NB4 (cell line): ENCODE data around the gene BAZ2B.

Experiments
- DNase-seq: peaks from one replicate; pipeline ENCODE4 v3.0.0; 2010; ENCODE audit warnings: low read depth
- H3K4me3 ChIP-seq: one replicate; pipeline ENCODE4 v1.5.1; 2011; ENCODE audit warnings: mild to moderate bottlenecking, low read depth, low read length, moderate library complexity
- MYC ChIP-seq: IDR thresholded peaks from 2 replicates; pipeline ENCODE4 v1.6.1; 2011; ENCODE audit warnings: low read depth, low read length
- POLR2A ChIP-seq: IDR thresholded peaks from 2 replicates; pipeline ENCODE4 v1.6.1; 2011; ENCODE audit warnings: mild to moderate bottlenecking; ENCODE audit not compliant: insufficient read length; ENCODE audit errors: extremely low read depth
- TF ChIP-seq, protein P1 (sequence below): IDR thresholded peaks from 2 replicates; pipeline ENCODE4 v1.6.1; 2011; ENCODE audit warnings: low read depth, low read length
- TF ChIP-seq, protein P2 (sequence below): IDR thresholded peaks from one replicate; pipeline ENCODE4 v1.5.1; 2012; ENCODE audit warnings: low read depth, low read length

Gene BAZ2B

DNA sequence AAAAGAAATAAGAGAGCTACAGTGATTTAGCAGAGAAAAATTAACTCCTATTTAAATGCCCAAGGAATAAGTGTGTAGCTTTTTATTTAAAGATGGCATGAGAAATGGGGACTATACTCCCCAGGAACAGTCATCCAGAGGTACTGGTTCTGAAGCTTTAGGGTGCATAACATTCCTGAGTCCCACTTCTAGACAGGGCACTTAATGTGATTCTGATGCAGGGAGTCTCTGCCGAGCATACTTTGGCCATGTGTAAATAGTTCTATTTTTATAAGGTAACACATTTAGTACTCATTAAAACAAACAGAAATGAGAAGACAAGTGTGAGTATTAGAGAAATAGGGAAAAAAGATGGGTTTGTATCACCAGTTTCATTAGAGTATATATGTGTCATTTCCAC, 175.2 kb downstream of the BAZ2B start:
- no peak overlapping the region for H3K4me3 ChIP-seq
- TF ChIP-seq POLR2A (no peak), MYC (no peak)
- TF ChIP-seq, protein P1, sequence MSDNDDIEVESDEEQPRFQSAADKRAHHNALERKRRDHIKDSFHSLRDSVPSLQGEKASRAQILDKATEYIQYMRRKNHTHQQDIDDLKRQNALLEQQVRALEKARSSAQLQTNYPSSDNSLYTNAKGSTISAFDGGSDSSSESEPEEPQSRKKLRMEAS, result no peak
- TF ChIP-seq, protein P2, sequence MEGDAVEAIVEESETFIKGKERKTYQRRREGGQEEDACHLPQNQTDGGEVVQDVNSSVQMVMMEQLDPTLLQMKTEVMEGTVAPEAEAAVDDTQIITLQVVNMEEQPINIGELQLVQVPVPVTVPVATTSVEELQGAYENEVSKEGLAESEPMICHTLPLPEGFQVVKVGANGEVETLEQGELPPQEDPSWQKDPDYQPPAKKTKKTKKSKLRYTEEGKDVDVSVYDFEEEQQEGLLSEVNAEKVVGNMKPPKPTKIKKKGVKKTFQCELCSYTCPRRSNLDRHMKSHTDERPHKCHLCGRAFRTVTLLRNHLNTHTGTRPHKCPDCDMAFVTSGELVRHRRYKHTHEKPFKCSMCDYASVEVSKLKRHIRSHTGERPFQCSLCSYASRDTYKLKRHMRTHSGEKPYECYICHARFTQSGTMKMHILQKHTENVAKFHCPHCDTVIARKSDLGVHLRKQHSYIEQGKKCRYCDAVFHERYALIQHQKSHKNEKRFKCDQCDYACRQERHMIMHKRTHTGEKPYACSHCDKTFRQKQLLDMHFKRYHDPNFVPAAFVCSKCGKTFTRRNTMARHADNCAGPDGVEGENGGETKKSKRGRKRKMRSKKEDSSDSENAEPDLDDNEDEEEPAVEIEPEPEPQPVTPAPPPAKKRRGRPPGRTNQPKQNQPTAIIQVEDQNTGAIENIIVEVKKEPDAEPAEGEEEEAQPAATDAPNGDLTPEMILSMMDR, result no peak
- no peak for DNase-seq

DNA sequence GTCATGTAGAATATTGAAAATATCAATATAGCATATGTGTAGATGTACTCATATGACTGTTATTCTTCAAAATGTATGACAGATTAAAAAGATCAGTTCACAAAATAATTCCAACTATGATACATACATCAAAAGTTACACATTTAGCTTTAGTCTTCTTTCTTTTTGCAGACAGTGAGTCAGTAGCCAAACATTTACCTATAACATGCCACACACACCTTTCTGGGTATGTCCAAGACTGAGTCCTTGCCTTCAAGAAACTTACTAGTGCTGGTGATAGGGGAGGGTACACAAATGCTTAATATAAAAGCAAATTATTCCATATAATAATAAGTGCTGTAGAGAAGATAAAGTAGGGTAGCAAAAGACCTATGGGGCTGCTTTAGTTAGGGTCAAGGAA, 176.9 kb downstream of the BAZ2B start:
- no peak overlapping the region for H3K4me3 ChIP-seq
- no peak for TF ChIP-seq MYC
- DNase-seq, result no peak

GRCh38 chr2:159438720-159439353, 177.5 kb downstream of the BAZ2B start:
- no peak overlapping the region for H3K4me3 ChIP-seq
- TF ChIP-seq, protein P2, result no peak
- TF ChIP-seq POLR2A (no peak), MYC (no peak)
- TF ChIP-seq, protein P1, result no peak
- no peak for DNase-seq

DNA sequence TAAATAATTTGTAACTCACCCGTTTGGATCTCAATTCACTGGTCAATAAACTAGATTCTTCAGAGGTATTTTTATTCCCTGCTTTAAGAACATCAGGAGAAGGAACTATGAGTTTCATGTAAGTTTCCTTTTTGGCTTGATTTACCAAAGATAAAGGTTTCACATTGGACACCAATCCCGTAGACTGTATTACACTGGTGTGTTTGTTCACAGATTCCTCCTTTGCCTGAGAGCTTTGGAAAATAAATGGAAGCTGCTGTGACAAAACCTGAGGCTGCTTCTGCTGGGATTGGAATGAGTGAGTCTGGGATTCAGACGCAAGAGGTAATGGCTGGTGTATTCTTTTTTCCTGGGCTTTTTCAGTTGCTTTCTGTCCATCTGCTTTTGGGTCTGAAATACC, 178.1 kb downstream of the BAZ2B start:
- no peak for DNase-seq
- TF ChIP-seq, protein P1, result no peak
- TF ChIP-seq POLR2A, result no peak
- TF ChIP-seq MYC, result no peak
- TF ChIP-seq, protein P2, result no peak

DNA sequence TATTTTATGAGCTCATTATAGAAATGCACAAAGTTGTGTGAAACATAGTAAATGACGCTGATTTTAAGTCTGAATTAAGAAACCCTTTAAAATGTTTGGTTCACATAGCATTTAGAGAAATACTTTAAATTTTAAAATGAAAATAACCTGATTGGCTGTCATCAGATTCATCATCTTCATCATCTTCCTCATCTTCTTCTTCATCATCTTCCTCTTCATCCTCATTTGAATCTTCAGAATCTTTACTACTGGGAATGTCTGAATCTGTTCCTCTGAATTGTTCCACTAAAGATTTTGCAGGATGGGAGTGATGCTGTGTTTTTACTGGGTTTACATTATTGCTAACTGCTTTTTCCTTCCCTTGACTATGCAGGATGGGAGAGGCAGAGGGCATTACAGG, 183.7 kb downstream of the BAZ2B start:
- no peak overlapping the region for H3K4me3 ChIP-seq
- no peak for DNase-seq
- TF ChIP-seq MYC (no peak), POLR2A (no peak)
- TF ChIP-seq, protein P1, result no peak
- TF ChIP-seq, protein P2, result no peak

More for the DNA sequence above, 178.1 kb downstream of the BAZ2B start:
- no peak overlapping the region for H3K4me3 ChIP-seq

DNA sequence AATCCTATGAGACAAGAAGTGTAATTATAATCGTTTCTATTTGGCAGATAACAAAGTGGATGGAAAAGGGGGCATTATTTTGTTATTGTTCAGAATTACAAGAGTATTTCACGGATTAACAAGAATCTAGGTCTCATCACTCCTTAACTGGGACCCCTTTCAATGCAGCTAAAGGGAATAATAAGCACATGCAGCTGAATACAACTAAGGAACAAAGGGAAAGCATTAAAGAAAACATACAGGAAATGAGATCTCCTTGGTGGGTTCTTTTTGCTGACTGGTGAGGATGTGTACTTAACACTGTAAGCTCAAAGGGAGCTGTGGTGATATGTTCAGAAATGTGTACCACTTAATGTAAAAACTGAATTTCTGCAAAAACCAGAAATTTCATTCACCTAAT, 189.3 kb downstream of the BAZ2B start:
- no peak for DNase-seq
- no peak overlapping the region for H3K4me3 ChIP-seq
- TF ChIP-seq, protein P2, result no peak
- TF ChIP-seq, protein P1, result no peak
- no peak for TF ChIP-seq MYC
- TF ChIP-seq POLR2A, result no peak
